GM18526 (cell line): ENCODE data around the gene STK39.

Experiments used
- POLR2A ChIP-seq: IDR thresholded peaks from 3 replicates; pipeline ENCODE4 v1.6.1; 2011; ENCODE audit not compliant: insufficient read length; ENCODE audit errors: extremely low read depth

Gene STK39

GRCh38 chr2:167954495-167954894 lies 292.9 kb downstream of the STK39 start:
- no peak for TF ChIP-seq POLR2A

- no peak for TF ChIP-seq POLR2A
Measured at GRCh38 chr2:167953776-167954175, 293.6 kb downstream of the STK39 start.

GRCh38 chr2:167950571-167950970 lies 296.8 kb downstream of the STK39 start:
- TF ChIP-seq POLR2A, result no peak

GRCh38 chr2:167946441-167946841 lies 301.0 kb downstream of the STK39 start:
- no peak for TF ChIP-seq POLR2A

- TF ChIP-seq POLR2A, result no peak
Measured at GRCh38 chr2:167945660-167946368, 301.6 kb downstream of the STK39 start.

- no peak for TF ChIP-seq POLR2A
Measured at GRCh38 chr2:167944825-167945659, 302.4 kb downstream of the STK39 start.

- no peak for TF ChIP-seq POLR2A
Measured at GRCh38 chr2:167943897-167944296, 303.5 kb downstream of the STK39 start.

GRCh38 chr2:167943368-167943767 lies 304.0 kb downstream of the STK39 start:
- no peak for TF ChIP-seq POLR2A

GRCh38 chr2:167942366-167943081 lies 304.9 kb downstream of the STK39 start:
- TF ChIP-seq POLR2A, result no peak

GRCh38 chr2:167941604-167942003 lies 305.8 kb downstream of the STK39 start:
- no peak for TF ChIP-seq POLR2A

- no peak for TF ChIP-seq POLR2A
Measured at GRCh38 chr2:167940734-167941507, 306.5 kb downstream of the STK39 start.

GRCh38 chr2:167940346-167940725 lies 307.1 kb downstream of the STK39 start:
- no peak for TF ChIP-seq POLR2A

GRCh38 chr2:167939514-167940345 lies 307.7 kb downstream of the STK39 start:
- no peak for TF ChIP-seq POLR2A

- TF ChIP-seq POLR2A, result no peak
Measured at GRCh38 chr2:167937403-167937802, 310.0 kb downstream of the STK39 start.
